ENCODE measurements around the gene TMEM176A.

TMEM176A gene

GRCh38 chr7:150800581-150801241 is at the start of gene TMEM176A:
TSS of gene TMEM176A (plus strand) at chr7:150800769. CDS start at chr7:150801551, 782 bp downstream.
- DNase-seq: peak; percentile 24
- TF ChIP-seq CTCF (IDR thresholded peaks at IDR 0.05; ENCODE audit: low read depth, low read length): no peak
- peak within 1 kb of the TSS; percentile 85 for H3K27ac ChIP-seq
- no peaks in the 10 kb centered on the region for H3K9me3 ChIP-seq (ENCODE audit: severe bottlenecking)
- H3K27me3 ChIP-seq (ENCODE audit: insufficient read depth, low read depth, severe bottlenecking): no peaks in the 10 kb centered on the region
- H3K36me3 ChIP-seq: peaks cover 5% of the 10 kb centered on the region; the same call in 1 of the 2 replicates
- peak within 1 kb of the TSS; percentile 55 for H3K4me3 ChIP-seq (ENCODE audit: low read depth, low read length)

- no peaks in the 10 kb centered on the region for H3K27me3 ChIP-seq (ENCODE audit: insufficient read depth, low read depth, severe bottlenecking)
- TF ChIP-seq CTCF (IDR thresholded peaks at IDR 0.05; ENCODE audit: low read depth, low read length): no peak
- H3K9me3 ChIP-seq (ENCODE audit: severe bottlenecking): no peaks in the 10 kb centered on the region
- DNase-seq: no peak
- H3K36me3 ChIP-seq: no peaks in the 10 kb centered on the region
- no peak overlapping the region for H3K27ac ChIP-seq
- H3K4me3 ChIP-seq (ENCODE audit: low read depth, low read length): no peak overlapping the region
Measured at GRCh38 chr7:150751702-150752101, 48.9 kb upstream of the TMEM176A start.

- no peak for TF ChIP-seq CTCF (IDR thresholded peaks at IDR 0.05; ENCODE audit: low read depth, low read length)
- Histone ChIP-seq H3K27me3 (ENCODE audit: insufficient read depth, low read depth, severe bottlenecking) (no peaks in the 10 kb centered on the region), H3K9me3 (ENCODE audit: severe bottlenecking) (no peaks in the 10 kb centered on the region)
Measured at GRCh38 chr7:150753239-150753638, 47.3 kb upstream of the TMEM176A start.

GRCh38 chr7:150753826-150754603 is 46.6 kb upstream of the TMEM176A start:
- TF ChIP-seq CTCF (IDR thresholded peaks at IDR 0.05; ENCODE audit: low read depth, low read length): peak; percentile 63
- Histone ChIP-seq H3K27ac (no peak overlapping the region), H3K27me3 (ENCODE audit: insufficient read depth, low read depth, severe bottlenecking) (no peaks in the 10 kb centered on the region), H3K4me3 (ENCODE audit: low read depth, low read length) (no peak overlapping the region), H3K9me3 (ENCODE audit: severe bottlenecking) (no peaks in the 10 kb centered on the region), H3K36me3 (no peaks in the 10 kb centered on the region)
- DNase-seq: peak; percentile 26

More at GRCh38 chr7:150753239-150753638, 47.3 kb upstream of the TMEM176A start:
- H3K36me3 ChIP-seq: no peaks in the 10 kb centered on the region
- no peak for DNase-seq
- no peak overlapping the region for H3K4me3 ChIP-seq (ENCODE audit: low read depth, low read length)
- no peak overlapping the region for H3K27ac ChIP-seq

- H3K27me3 ChIP-seq (ENCODE audit: insufficient read depth, low read depth, severe bottlenecking): no peaks in the 10 kb centered on the region
- no peak for TF ChIP-seq CTCF (IDR thresholded peaks at IDR 0.05; ENCODE audit: low read depth, low read length)
- H3K27ac ChIP-seq: no peak overlapping the region
- no peaks in the 10 kb centered on the region for H3K36me3 ChIP-seq
- no peaks in the 10 kb centered on the region for H3K9me3 ChIP-seq (ENCODE audit: severe bottlenecking)
- no peak for DNase-seq
- no peak overlapping the region for H3K4me3 ChIP-seq (ENCODE audit: low read depth, low read length)
Measured at GRCh38 chr7:150754951-150755350, 45.6 kb upstream of the TMEM176A start.
